Suprapubic skin (tissue), 4 donors: ENCODE results near the gene PELI1. TPM values are rescaled to one million over a fixed set of nuclear protein-coding genes. Genes with fewer than 3 reads are reported as not detected.
A peak's percentile ranks its signal among the peaks of the same experiment; 100 is the strongest.

Experiments
- DNase-seq, 2 donors: peaks; one replicate each; pipeline ENCODE4 v3.0.0-alpha.2; 2019; ENCODE audit warnings: low spot score in 2 of 2
- H3K27ac ChIP-seq: fragments of 200-600 bp; sonication (generic); one replicate; pipeline ENCODE4 v1.5.1; 2019
- H3K27me3 ChIP-seq: fragments of 200-600 bp; sonication (generic); one replicate; pipeline ENCODE4 v1.5.1; 2019
- H3K36me3 ChIP-seq: fragments of 200-600 bp; sonication (generic); one replicate; pipeline ENCODE4 v1.5.1; 2019
- H3K4me1 ChIP-seq: fragments of 200-600 bp; sonication (generic); one replicate; pipeline ENCODE4 v1.5.1; 2019
- H3K4me3 ChIP-seq: fragments of 200-600 bp; sonication (generic); one replicate; pipeline ENCODE4 v1.5.1; 2019; ENCODE audit warnings: mild to moderate bottlenecking
- H3K9me3 ChIP-seq: fragments of 200-600 bp; sonication (generic); one replicate; pipeline ENCODE4 v1.5.1; 2019
- EP300 ChIP-seq: sonication (generic); formaldehyde crosslinking; IDR thresholded peaks from one replicate; pipeline ENCODE4 v1.6.1; 2017; ENCODE audit warnings: antibody characterized with exemption
- POLR2A ChIP-seq, 2 donors: fragments of 450-650 bp; IDR thresholded peaks; one replicate each; pipeline ENCODE4 v1.6.1; 2017; ENCODE audit warnings: antibody characterized with exemption in 2 of 2, mild to moderate bottlenecking in 2 of 2, moderate library complexity in 2 of 2
- POLR2AphosphoS5 ChIP-seq, 3 donors: sonication (generic); formaldehyde crosslinking; IDR thresholded peaks; one replicate each; pipeline ENCODE4 v1.6.1; 2017; ENCODE audit warnings: antibody characterized with exemption in 3 of 3
- WGBS: methylation state at CpG from one replicate; pipeline ENCODE4 v1.1.5; 2018; 5-methylcytosine and 5-hydroxymethylcytosine counted together
- total RNA-seq, 4 donors: library from RNA; depleted of rRNA; stranded (reverse); fragments of >200 nt; gene quantifications; one replicate each; pipeline ENCODE4 v1.1.0, GENCODE V29; 2016
- TF ChIP-seq, protein P1 (sequence below), 2 donors: fragments of 200-600 bp in 1 of 2; fragments of 450-650 bp in 1 of 2; sonication (generic) in 1 of 2; IDR thresholded peaks; one replicate each; pipeline ENCODE4 v1.5.1; 2016 to 2019; ENCODE audit warnings: antibody characterized with exemption in 2 of 2, mild to moderate bottlenecking in 1 of 2, moderate library complexity in 1 of 2

PELI1 gene
- total RNA-seq, 4 donors from 2014 or later: 50.6 to 72.3 (median 59.7) TPM

DNA sequence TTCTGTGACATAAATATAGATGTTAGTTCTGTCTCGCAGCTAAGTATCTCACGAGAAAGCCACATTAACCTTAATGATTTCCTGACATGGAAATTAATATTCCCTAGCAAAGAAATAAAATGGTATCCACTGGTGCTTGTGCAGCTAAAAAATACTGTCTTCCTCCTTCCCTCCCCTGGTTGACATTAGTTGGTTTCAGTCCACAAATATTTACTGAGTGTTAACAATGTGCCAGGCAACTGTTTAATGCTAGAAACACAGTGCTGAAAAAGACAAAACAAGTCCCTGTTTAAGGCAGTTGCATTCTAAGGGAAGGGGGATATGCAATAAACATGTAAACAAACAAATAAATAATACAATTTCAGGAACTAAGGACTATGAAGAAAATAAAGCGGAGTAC is 80.8 kb downstream of the PELI1 start:
- Histone ChIP-seq H3K4me1 (peaks cover 20% of the 10 kb centered on the region), H3K27ac (peak overlapping the region; percentile 42), H3K4me3 (no peak overlapping the region), H3K27me3 (no peaks in the 10 kb centered on the region), H3K36me3 (no peaks in the 10 kb centered on the region), H3K9me3 (no peaks in the 10 kb centered on the region)
- 86% methylated on average over 3 of the region's 3 CpGs for WGBS
- TF ChIP-seq, protein P1, sequence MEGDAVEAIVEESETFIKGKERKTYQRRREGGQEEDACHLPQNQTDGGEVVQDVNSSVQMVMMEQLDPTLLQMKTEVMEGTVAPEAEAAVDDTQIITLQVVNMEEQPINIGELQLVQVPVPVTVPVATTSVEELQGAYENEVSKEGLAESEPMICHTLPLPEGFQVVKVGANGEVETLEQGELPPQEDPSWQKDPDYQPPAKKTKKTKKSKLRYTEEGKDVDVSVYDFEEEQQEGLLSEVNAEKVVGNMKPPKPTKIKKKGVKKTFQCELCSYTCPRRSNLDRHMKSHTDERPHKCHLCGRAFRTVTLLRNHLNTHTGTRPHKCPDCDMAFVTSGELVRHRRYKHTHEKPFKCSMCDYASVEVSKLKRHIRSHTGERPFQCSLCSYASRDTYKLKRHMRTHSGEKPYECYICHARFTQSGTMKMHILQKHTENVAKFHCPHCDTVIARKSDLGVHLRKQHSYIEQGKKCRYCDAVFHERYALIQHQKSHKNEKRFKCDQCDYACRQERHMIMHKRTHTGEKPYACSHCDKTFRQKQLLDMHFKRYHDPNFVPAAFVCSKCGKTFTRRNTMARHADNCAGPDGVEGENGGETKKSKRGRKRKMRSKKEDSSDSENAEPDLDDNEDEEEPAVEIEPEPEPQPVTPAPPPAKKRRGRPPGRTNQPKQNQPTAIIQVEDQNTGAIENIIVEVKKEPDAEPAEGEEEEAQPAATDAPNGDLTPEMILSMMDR (IDR thresholded peaks at IDR 0.05): no peak
- TF ChIP-seq POLR2AphosphoS5 (IDR thresholded peaks at IDR 0.05) (no peak), POLR2A (IDR thresholded peaks at IDR 0.05) (no peak), EP300 (no peak)
- no peak for DNase-seq

DNA sequence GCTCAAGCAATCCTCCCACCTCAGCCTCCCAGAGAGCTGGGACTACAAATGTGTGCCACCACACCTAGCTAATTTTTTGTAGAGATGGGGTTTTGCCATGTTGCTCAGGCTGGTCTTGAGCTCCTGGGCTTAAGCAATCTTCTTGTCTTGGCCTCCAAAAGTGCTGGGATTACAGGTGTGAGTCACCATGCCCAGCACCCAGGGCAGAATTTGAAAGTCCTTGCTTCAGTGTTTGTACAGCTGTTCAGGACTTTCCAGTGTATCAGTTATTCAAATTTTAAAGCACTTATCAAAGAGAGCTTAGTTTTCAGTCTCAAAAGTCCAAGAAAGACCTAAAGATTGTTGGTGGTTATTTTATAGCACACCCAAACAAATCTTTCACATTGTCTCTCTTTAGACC is 81.4 kb downstream of the PELI1 start:
- H3K36me3 ChIP-seq: no peaks in the 10 kb centered on the region
- H3K9me3 ChIP-seq: no peaks in the 10 kb centered on the region
- no peak for DNase-seq
- no peaks in the 10 kb centered on the region for H3K27me3 ChIP-seq
- no peak overlapping the region for H3K27ac ChIP-seq
- no peak overlapping the region for H3K4me3 ChIP-seq
- H3K4me1 ChIP-seq: peaks cover 20% of the 10 kb centered on the region
- TF ChIP-seq EP300 (no peak), POLR2A (IDR thresholded peaks at IDR 0.05) (no peak), POLR2AphosphoS5 (IDR thresholded peaks at IDR 0.05) (no peak)
- TF ChIP-seq, protein P1 (IDR thresholded peaks at IDR 0.05): no peak

DNA sequence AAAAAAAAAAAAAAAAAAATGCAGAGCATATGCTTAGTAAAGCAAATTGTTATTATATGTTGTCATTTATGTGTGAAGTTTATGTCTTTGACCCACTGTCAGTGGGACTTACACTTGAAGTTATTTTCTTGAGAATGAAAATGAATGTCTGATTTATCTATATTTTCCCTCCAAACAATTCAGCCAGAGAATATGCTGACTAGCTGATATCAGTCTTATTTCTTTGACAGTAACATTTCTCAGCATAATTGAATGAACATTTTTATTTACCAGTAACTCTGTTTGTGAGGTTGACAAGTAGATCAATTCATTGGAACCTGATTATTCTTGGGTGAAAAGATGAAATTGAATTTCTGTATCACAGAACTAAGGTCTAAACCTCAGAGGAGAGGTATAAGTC is 85.0 kb downstream of the PELI1 start:
- Histone ChIP-seq H3K36me3 (no peaks in the 10 kb centered on the region), H3K4me1 (peaks cover 15% of the 10 kb centered on the region), H3K27me3 (no peaks in the 10 kb centered on the region), H3K27ac (no peak overlapping the region), H3K9me3 (no peaks in the 10 kb centered on the region), H3K4me3 (no peak overlapping the region)
- TF ChIP-seq EP300 (no peak), POLR2A (IDR thresholded peaks at IDR 0.05) (no peak), POLR2AphosphoS5 (IDR thresholded peaks at IDR 0.05) (no peak)
- TF ChIP-seq, protein P1 (IDR thresholded peaks at IDR 0.05): no peak
- DNase-seq: no peak

DNA sequence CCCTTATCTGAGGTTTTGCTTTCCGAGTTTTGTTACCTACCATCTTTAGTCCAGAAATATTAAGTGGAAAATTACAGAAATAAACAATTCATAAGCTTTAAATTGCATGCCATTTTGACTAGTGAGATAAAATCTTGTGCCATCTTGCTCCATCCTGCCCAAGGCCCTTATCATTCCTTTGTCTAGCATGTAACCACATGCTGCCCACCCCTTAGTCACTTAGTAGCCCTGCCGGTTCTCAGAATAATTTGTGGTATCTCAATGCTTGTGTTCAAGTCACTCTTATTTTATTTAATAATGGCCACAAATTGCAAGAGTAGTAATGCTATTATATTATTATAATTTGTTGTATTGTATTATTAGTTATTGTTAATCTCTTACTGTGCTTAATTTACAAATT is 88.2 kb downstream of the PELI1 start:
- 65% methylated on average over 2 of the region's 2 CpGs for WGBS
- no peaks in the 10 kb centered on the region for H3K9me3 ChIP-seq
- H3K27me3 ChIP-seq: no peaks in the 10 kb centered on the region
- H3K27ac ChIP-seq: no peak overlapping the region
- TF ChIP-seq POLR2A (IDR thresholded peaks at IDR 0.05) (no peak), EP300 (no peak)
- no peak for DNase-seq
- H3K4me3 ChIP-seq: no peak overlapping the region
- H3K4me1 ChIP-seq: peaks cover 3% of the 10 kb centered on the region
- no peaks in the 10 kb centered on the region for H3K36me3 ChIP-seq

DNA sequence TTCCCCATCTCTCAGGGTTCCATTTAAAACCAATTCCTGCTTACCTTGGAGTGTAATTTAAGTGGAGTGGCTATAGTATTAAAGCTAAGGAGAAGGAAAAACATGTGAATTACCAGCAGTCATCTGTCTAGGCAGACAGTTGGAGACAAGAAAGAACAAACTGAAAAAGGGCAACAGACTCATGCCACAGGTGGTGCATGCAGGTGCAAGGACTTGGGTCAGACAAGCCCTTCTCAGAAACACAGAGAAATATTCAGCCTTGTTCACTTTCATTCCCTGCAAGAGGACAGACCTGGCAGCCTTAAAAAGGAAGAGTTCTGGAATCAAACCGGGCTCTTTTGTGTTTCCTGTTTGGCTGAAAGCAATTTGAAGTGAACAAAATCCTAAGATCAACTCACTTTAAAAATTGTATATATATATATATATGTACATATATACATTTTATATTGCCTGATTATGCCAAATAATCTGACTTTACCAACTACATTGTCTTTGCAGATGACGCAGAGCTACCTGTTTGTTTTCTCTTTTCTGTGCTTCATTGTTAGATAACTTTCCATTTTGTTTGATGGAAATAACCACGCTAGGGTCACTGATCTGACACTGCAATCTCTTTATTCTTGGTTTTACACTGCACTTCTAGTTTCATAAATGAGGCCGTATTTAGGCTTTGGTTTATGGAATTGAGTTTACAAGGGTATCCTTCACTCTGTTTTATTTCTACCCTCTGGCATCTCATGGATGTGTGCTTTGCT is 89.9 kb downstream of the PELI1 start:
- WGBS: 66% methylated on average over 4 of the region's 4 CpGs

More for the DNA sequence above, 89.9 kb downstream of the PELI1 start:
- no peaks in the 10 kb centered on the region for H3K9me3 ChIP-seq
- no peaks in the 10 kb centered on the region for H3K36me3 ChIP-seq
- no peak overlapping the region for H3K27ac ChIP-seq
- no peak overlapping the region for H3K4me3 ChIP-seq
- TF ChIP-seq EP300 (no peak), POLR2A (IDR thresholded peaks at IDR 0.05) (no peak), POLR2AphosphoS5 (IDR thresholded peaks at IDR 0.05) (no peak)
- TF ChIP-seq, protein P1 (IDR thresholded peaks at IDR 0.05): no peak
- no peaks in the 10 kb centered on the region for H3K27me3 ChIP-seq
- peaks cover 6% of the 10 kb centered on the region for H3K4me1 ChIP-seq
- no peak for DNase-seq
